Suppressor macrophage (primary cell): ENCODE data around the gene CHD1.

Experiments used
- DNase-seq, 4 experiments: peaks; one replicate each; pipeline ENCODE4 v3.0.0-alpha.2; 2020 to 2022

CHD1 gene

DNA sequence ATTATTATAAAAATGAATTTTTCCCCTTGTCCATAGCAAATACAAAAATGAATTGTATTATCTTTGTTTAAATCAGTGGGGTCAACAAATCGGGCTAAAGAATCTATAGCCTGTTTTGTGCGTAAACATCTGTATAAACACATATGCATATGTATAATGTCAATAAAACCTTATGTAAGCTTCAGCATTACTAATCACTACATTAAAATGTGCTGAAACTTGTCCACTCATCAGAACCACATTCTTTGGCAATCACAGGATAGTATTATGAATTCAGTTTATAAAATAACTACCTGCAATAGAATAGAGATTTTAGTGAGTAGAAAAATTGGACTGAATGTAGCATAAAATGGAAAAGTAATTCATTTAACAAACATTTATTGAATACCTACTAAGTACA, 124.7 kb downstream of the CHD1 start:
- DNase-seq: no peak
